Kidney glomerular epithelial cell (primary cell): ENCODE data around the gene VCAM1.
"Not testable (repeated sequence)": the region's sequence is repeated elsewhere in the genome, so short reads cannot be mapped to it uniquely, and the experiment has no call there.

Source experiments
- DNase-seq: peaks from one replicate; lab custom pipeline; 2025; lab: John Stamatoyannopoulos, UW

The VCAM1 gene

DNA sequence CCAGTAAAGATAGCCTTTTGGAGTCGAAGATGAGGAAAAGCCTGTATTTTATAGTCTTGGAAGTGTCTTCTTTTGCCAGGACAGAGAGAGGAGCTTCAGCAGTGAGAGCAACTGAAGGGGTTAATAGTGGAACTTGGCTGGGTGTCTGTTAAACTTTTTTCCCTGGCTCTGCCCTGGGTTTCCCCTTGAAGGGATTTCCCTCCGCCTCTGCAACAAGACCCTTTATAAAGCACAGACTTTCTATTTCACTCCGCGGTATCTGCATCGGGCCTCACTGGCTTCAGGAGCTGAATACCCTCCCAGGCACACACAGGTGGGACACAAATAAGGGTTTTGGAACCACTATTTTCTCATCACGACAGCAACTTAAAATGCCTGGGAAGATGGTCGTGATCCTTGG lies at the start of gene VCAM1:
Gene VCAM1, plus strand, starts transcription at position 253 of the 400 bp plus-strand sequence. Its CDS starts 119 bp downstream, at position 372.
- peak; percentile 94 for DNase-seq

GRCh38 chr1:100670083-100670482 lies 49.5 kb upstream of the VCAM1 start:
- no peak for DNase-seq

- DNase-seq, result no peak
Observed at GRCh38 chr1:100671601-100672000, 47.9 kb upstream of the VCAM1 start.

DNA sequence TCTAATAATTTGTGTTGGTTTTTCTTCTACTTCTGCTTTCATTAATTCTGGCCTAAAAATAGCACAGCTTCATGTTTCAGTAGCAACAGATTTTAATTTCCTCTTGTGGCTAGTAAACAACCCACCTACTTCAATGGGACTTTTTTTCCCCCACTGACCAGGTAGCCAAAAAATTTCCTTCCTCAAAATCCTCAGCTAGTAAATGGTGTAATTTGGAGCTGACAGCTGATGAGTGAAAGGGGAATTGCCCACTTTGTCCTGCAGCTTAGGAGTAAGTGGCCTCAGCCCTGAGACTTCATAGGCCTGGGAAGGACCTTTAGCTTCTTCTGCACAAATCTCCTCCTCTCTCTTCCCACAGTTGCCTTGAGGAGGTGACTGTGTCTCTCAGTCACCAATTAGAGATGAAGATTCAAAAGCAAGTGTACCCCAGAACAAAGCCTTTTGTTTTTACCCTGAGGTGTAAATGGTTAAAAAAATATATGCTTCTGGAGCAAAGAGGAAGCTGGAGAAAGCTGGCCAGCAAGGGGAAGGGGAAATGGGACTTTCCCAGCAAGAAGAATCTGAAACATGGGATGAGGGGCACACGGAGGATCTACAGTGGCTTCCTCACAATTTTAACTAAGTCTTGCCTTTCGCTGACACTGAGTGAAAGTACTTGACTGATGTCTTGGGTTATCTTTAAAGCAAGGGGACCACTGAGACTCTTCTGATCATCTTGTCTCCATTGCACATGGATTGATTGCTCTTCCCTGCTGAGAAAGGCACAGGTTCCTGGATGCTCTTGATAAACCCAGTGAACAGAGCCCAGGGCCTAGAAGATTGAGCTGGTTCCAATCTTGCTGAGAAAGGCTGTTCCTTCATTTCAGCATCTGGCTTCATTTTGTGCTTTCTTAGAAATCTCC lies 35.8 kb upstream of the VCAM1 start:
- no peak for DNase-seq

DNA sequence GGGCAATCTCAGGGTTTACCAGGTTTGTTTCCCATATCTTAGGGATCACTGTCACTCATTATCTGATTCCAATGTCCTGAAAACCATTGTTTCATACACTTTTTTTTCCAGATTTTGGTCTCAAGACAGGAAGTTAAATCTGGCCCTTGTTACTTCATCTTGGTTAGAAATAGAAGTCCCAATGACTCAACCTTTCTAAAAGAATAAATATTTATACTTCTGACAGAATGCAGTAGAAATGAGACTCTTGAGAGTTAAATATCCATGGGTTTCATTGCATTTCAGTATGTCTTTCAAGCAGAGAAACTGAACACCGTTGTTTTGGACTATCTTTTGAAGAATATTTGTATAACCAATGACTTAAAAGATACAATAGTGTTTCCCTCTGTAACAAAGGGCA lies 19.8 kb upstream of the VCAM1 start:
- DNase-seq, result no peak

DNA sequence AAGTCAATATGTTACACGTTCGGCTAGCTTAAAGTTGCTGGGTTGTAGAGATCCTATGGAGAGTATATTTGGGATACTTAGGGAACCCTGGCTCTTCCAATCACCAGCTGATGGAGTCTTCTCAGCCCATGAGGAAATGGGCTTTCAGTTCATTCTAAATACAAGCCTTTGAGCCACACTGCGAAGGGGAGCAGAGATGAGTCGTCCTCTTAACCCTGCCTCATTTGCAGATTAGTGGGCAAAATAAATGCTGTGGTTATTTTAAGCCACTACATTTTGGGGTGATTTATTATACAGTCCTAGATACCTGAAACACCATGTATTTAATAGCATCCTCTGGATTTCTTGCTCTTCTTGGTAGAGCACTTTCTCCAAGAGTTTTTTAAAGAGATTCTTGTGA lies 19.0 kb upstream of the VCAM1 start:
- no peak for DNase-seq

DNA sequence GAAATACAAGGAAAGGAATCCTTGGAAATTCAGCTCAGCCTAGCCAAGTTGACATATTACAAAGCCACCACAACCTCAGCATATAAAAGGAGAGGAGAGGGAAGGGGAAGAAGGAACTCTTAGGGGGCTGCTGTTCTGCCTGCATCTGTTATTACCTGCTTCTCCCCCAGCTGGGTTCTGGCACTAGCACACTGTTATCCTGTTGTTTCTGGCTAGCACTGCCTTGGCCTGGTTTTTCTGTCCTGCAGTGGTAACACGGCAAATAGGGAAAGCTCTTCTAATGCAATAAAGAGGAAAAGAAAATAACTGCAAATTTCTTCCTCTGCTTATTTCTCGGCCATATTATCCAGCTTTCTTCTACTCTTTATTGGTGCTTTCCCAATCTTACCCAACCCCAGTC lies 16.5 kb upstream of the VCAM1 start:
- DNase-seq, result no peak

DNA sequence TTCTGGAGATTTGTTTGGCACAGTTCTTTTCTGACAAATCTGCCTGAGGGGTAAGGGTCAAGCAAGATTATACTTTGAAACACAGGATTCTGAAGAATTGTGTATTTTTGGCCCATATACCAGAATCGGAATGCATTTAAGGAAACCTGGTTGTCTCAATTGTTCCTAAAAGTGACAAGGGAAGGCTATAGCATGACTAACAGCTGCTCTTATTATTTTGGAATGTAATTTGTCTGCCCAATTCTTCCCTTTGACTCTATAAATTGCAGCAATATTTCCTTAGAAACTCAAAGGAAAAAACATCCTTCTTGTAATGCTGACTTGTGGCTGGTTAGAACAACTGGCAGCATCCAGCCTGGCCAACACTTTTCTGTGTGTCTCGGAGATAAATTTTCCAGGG lies 15.8 kb upstream of the VCAM1 start:
- DNase-seq, result no peak

- no peak for DNase-seq
Observed at GRCh38 chr1:100704473-100704872, 15.1 kb upstream of the VCAM1 start.

DNA sequence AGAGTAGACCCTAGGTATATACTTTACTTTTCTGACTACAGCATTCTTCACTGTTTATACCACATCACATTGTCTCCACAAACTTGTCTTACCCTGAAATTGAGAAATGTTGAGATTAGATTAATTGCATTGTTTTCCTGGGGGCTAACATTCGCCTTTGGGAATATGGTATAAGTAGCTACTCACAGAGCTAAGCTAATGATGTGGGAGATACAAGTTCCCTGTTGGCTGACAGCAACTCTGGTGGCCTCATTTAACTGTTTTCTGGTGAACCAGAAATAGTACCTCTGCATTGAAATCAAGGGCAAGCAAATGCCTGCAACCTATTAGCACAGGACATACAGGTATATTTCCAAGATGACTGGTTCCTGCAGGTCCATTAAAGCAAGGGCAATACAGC lies 13.2 kb upstream of the VCAM1 start:
- no peak for DNase-seq

- DNase-seq, result no peak
Observed at GRCh38 chr1:100706856-100707255, 12.7 kb upstream of the VCAM1 start.

GRCh38 chr1:100708476-100709062 lies 11.0 kb upstream of the VCAM1 start:
- no peak for DNase-seq

- DNase-seq, result no peak
Observed at GRCh38 chr1:100710906-100711682, 8.4 kb upstream of the VCAM1 start.

- DNase-seq, result not testable (repeated sequence)
Observed at GRCh38 chr1:100713027-100713426, 6.5 kb upstream of the VCAM1 start.

DNA sequence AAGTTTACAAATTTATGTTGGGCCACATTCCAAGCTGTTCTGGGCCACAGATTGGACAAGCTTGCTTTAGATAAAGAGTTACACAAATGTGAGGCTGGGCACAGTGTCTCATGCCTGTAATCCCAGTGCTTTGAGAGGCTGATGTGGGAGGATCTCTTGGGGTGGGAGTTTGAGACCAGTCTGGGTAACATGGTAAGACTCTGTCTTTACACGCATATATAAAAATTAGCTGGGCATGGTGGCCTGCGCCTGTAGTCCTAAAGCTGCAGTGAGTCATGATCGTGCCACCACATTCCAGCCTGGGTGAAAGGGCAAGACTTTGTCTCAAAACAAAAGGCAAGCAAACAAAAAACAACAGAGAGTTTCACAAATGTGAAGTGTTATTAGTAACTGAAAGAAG lies 5.9 kb upstream of the VCAM1 start:
- DNase-seq, result no peak

GRCh38 chr1:100714599-100714998 lies 4.9 kb upstream of the VCAM1 start:
- DNase-seq, result no peak

DNA sequence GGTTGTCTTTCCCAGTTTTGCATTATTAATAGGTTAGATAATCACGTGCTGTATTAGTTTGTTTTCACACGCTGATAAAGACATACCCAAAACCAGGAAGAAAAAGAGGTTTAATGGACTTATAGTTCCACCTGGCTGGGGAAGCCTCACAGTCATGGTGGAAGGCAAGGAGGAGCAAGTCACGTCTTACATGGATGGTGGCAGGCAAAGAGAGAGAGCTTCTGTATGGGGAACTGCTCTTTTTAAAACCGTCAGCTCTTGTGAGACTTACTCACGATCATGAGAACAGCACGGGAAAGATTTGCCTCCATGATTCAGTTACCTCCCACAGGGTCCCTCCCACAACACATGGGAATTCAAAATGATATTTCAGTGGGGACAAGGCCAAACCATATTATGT lies 2.3 kb upstream of the VCAM1 start:
- DNase-seq, result no peak

GRCh38 chr1:100718581-100718980 lies 961 bp upstream of the VCAM1 start:
- DNase-seq, result no peak

GRCh38 chr1:100720101-100720500 lies 559 bp downstream of the VCAM1 start:
- DNase-seq, result no peak

DNA sequence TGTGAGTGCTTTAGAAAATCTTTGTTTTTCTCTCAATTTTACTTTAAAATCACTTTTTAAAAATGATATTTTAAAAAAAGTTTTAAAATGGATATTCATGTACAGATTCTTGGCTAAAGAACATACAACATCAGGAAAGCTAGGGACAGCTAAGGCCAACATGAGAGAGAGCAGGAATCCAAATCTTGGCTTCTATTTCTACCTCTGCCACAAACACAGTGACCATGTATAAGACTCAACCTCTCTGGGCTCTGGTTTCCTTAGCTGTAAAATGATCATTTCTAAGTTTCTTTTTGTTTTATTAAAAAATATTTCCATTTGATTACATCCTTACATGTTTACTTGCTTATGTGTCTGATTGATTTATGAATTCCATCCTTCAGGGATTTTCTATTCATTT lies 1.2 kb downstream of the VCAM1 start:
- DNase-seq, result no peak

GRCh38 chr1:100721526-100722207 lies 2.1 kb downstream of the VCAM1 start:
- no peak for DNase-seq

GRCh38 chr1:100722221-100722620 lies 2.7 kb downstream of the VCAM1 start:
- DNase-seq, result no peak
